Activated CD8-positive, alpha-beta memory T cell treated with anti-CD3 and anti-CD28 coated beads, Interleukin-2, amount 50 U/mL, for 24 hours (primary cell): ENCODE data around the gene AKT1.

Experiments
- DNase-seq: peaks from one replicate; pipeline ENCODE4 v3.0.0-alpha.2; 2020; ENCODE audit errors: extremely low read depth

Gene AKT1

GRCh38 chr14:104799244-104800014 is 3.9 kb upstream of the AKT1 start:
- DNase-seq = no peak

GRCh38 chr14:104798300-104799243 is 3.0 kb upstream of the AKT1 start:
- DNase-seq = no peak

GRCh38 chr14:104797115-104798044 is 1.8 kb upstream of the AKT1 start:
- no peak for DNase-seq

- no peak for DNase-seq
Measured at GRCh38 chr14:104796687-104797081, 1.1 kb upstream of the AKT1 start.

- DNase-seq = no peak
Measured at GRCh38 chr14:104795781-104796686, 486 bp upstream of the AKT1 start.

- DNase-seq = no peak
Measured at GRCh38 chr14:104794631-104794992, 936 bp downstream of the AKT1 start.

GRCh38 chr14:104794099-104794498 is 1.4 kb downstream of the AKT1 start:
- no peak for DNase-seq

- no peak for DNase-seq
Measured at GRCh38 chr14:104793703-104793959, 1.9 kb downstream of the AKT1 start.

- no peak for DNase-seq
Measured at GRCh38 chr14:104792945-104793702, 2.4 kb downstream of the AKT1 start.

GRCh38 chr14:104792101-104792884 is 3.3 kb downstream of the AKT1 start:
- no peak for DNase-seq

GRCh38 chr14:104791425-104791824 is 4.1 kb downstream of the AKT1 start:
- DNase-seq = no peak

- no peak for DNase-seq
Measured at GRCh38 chr14:104789752-104790743, 5.5 kb downstream of the AKT1 start.

GRCh38 chr14:104788873-104789663 is 6.5 kb downstream of the AKT1 start:
- DNase-seq = no peak

- DNase-seq = no peak
Measured at GRCh38 chr14:104788161-104788818, 7.3 kb downstream of the AKT1 start.

- no peak for DNase-seq
Measured at GRCh38 chr14:104787736-104788135, 7.8 kb downstream of the AKT1 start.

- no peak for DNase-seq
Measured at GRCh38 chr14:104786726-104787675, 8.5 kb downstream of the AKT1 start.
